ENCODE results near the gene VIT.

DNA sequence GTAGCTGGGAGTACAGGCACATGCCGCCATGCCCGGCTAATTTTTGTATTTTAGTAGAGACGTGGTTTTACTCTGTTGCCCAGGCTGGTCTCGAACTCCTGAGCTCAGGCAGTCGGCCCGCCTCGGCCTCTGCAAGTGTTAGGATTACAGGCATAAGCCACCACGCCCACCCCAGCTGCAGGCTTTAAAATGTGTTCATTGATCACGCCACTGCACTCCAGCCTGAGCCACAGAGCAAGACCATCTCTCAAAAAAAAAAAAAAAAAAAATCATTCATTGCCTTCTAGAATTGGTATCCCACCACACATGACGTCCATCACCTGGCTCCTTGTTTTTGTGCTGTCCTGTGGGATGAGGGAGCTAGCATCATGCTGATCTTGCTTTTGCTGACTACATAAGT lies 127.4 kb downstream of the VIT start:
- TF ChIP-seq EZH2phosphoT487 (IDR thresholded peaks at IDR 0.05; ENCODE audit: low read length) = no peak
- no peak for TF ChIP-seq EZH2 (optimal IDR thresholded peaks at IDR 0.05; ENCODE audit: low read depth, low read length)
